ENCODE results near the gene KCNQ1.

Gene KCNQ1

GRCh38 chr11:2831781-2832532 lies 387.1 kb downstream of the KCNQ1 start:
- Histone ChIP-seq H3K27me3 (ENCODE audit: insufficient read depth, low read length) (peaks cover 3% of the 10 kb centered on the region; the same call in 1 of the 2 replicates), H2AFZ (ENCODE audit: low read length, unreplicated experiment) (no peak overlapping the region), H3K79me2 (ENCODE audit: control insufficient read depth, insufficient read depth, low read length, unreplicated experiment) (no peaks in the 10 kb centered on the region), H3K36me3 (ENCODE audit: insufficient read depth, low read length) (no peaks in the 10 kb centered on the region), H3K27ac (ENCODE audit: low read depth, low read length) (no peak overlapping the region), H3K4me3 (ENCODE audit: low read depth, low read length) (no peak overlapping the region), H3K4me1 (ENCODE audit: control insufficient read depth, insufficient read depth, low read length, unreplicated experiment) (peaks cover 2% of the 10 kb centered on the region)

GRCh38 chr11:2832533-2833020 lies 387.8 kb downstream of the KCNQ1 start:
- peaks cover 3% of the 10 kb centered on the region; the same call in 1 of the 2 replicates for H3K27me3 ChIP-seq (ENCODE audit: insufficient read depth, low read length)
- H3K79me2 ChIP-seq (ENCODE audit: control insufficient read depth, insufficient read depth, low read length, unreplicated experiment): no peaks in the 10 kb centered on the region
- no peaks in the 10 kb centered on the region for H3K4me1 ChIP-seq (ENCODE audit: control insufficient read depth, insufficient read depth, low read length, unreplicated experiment)
- H3K27ac ChIP-seq (ENCODE audit: low read depth, low read length): no peak overlapping the region
- no peaks in the 10 kb centered on the region for H3K36me3 ChIP-seq (ENCODE audit: insufficient read depth, low read length)
- H2AFZ ChIP-seq (ENCODE audit: low read length, unreplicated experiment): no peak overlapping the region
- no peak overlapping the region for H3K4me3 ChIP-seq (ENCODE audit: low read depth, low read length)

GRCh38 chr11:2833051-2833715 lies 388.4 kb downstream of the KCNQ1 start:
- no peak overlapping the region for H3K4me3 ChIP-seq (ENCODE audit: low read depth, low read length)
- peaks cover 3% of the 10 kb centered on the region; the same call in 1 of the 2 replicates for H3K27me3 ChIP-seq (ENCODE audit: insufficient read depth, low read length)
- no peaks in the 10 kb centered on the region for H3K79me2 ChIP-seq (ENCODE audit: control insufficient read depth, insufficient read depth, low read length, unreplicated experiment)
- H3K27ac ChIP-seq (ENCODE audit: low read depth, low read length): no peak overlapping the region
- H3K4me1 ChIP-seq (ENCODE audit: control insufficient read depth, insufficient read depth, low read length, unreplicated experiment): no peaks in the 10 kb centered on the region
- no peak overlapping the region for H2AFZ ChIP-seq (ENCODE audit: low read length, unreplicated experiment)
- H3K36me3 ChIP-seq (ENCODE audit: insufficient read depth, low read length): no peaks in the 10 kb centered on the region

GRCh38 chr11:2833716-2834502 lies 389.1 kb downstream of the KCNQ1 start:
- no peaks in the 10 kb centered on the region for H3K27me3 ChIP-seq (ENCODE audit: insufficient read depth, low read length)
- no peak overlapping the region for H2AFZ ChIP-seq (ENCODE audit: low read length, unreplicated experiment)
- H3K36me3 ChIP-seq (ENCODE audit: insufficient read depth, low read length): no peaks in the 10 kb centered on the region
- no peak overlapping the region for H3K4me3 ChIP-seq (ENCODE audit: low read depth, low read length)
- H3K27ac ChIP-seq (ENCODE audit: low read depth, low read length): no peak overlapping the region
- no peaks in the 10 kb centered on the region for H3K79me2 ChIP-seq (ENCODE audit: control insufficient read depth, insufficient read depth, low read length, unreplicated experiment)
- no peaks in the 10 kb centered on the region for H3K4me1 ChIP-seq (ENCODE audit: control insufficient read depth, insufficient read depth, low read length, unreplicated experiment)

GRCh38 chr11:2834503-2835273 lies 389.9 kb downstream of the KCNQ1 start:
- Histone ChIP-seq H3K27me3 (ENCODE audit: insufficient read depth, low read length) (no peaks in the 10 kb centered on the region), H3K27ac (ENCODE audit: low read depth, low read length) (no peak overlapping the region), H3K79me2 (ENCODE audit: control insufficient read depth, insufficient read depth, low read length, unreplicated experiment) (no peaks in the 10 kb centered on the region), H2AFZ (ENCODE audit: low read length, unreplicated experiment) (no peak overlapping the region), H3K4me1 (ENCODE audit: control insufficient read depth, insufficient read depth, low read length, unreplicated experiment) (no peaks in the 10 kb centered on the region), H3K4me3 (ENCODE audit: low read depth, low read length) (no peak overlapping the region), H3K36me3 (ENCODE audit: insufficient read depth, low read length) (no peaks in the 10 kb centered on the region)

GRCh38 chr11:2835296-2835695 lies 390.5 kb downstream of the KCNQ1 start:
- no peaks in the 10 kb centered on the region for H3K79me2 ChIP-seq (ENCODE audit: control insufficient read depth, insufficient read depth, low read length, unreplicated experiment)
- no peak overlapping the region for H3K4me3 ChIP-seq (ENCODE audit: low read depth, low read length)
- no peak overlapping the region for H3K27ac ChIP-seq (ENCODE audit: low read depth, low read length)
- no peak overlapping the region for H2AFZ ChIP-seq (ENCODE audit: low read length, unreplicated experiment)
- H3K36me3 ChIP-seq (ENCODE audit: insufficient read depth, low read length): no peaks in the 10 kb centered on the region
- no peaks in the 10 kb centered on the region for H3K4me1 ChIP-seq (ENCODE audit: control insufficient read depth, insufficient read depth, low read length, unreplicated experiment)
- H3K27me3 ChIP-seq (ENCODE audit: insufficient read depth, low read length): no peaks in the 10 kb centered on the region

GRCh38 chr11:2835751-2836150 lies 390.9 kb downstream of the KCNQ1 start:
- Histone ChIP-seq H3K36me3 (ENCODE audit: insufficient read depth, low read length) (no peaks in the 10 kb centered on the region), H3K4me3 (ENCODE audit: low read depth, low read length) (no peak overlapping the region), H3K27ac (ENCODE audit: low read depth, low read length) (no peak overlapping the region), H2AFZ (ENCODE audit: low read length, unreplicated experiment) (no peak overlapping the region), H3K27me3 (ENCODE audit: insufficient read depth, low read length) (no peaks in the 10 kb centered on the region), H3K79me2 (ENCODE audit: control insufficient read depth, insufficient read depth, low read length, unreplicated experiment) (no peaks in the 10 kb centered on the region), H3K4me1 (ENCODE audit: control insufficient read depth, insufficient read depth, low read length, unreplicated experiment) (no peaks in the 10 kb centered on the region)

- H3K4me3 ChIP-seq (ENCODE audit: low read depth, low read length): no peak overlapping the region
- no peaks in the 10 kb centered on the region for H3K4me1 ChIP-seq (ENCODE audit: control insufficient read depth, insufficient read depth, low read length, unreplicated experiment)
- no peak overlapping the region for H3K27ac ChIP-seq (ENCODE audit: low read depth, low read length)
- H2AFZ ChIP-seq (ENCODE audit: low read length, unreplicated experiment): no peak overlapping the region
- no peaks in the 10 kb centered on the region for H3K27me3 ChIP-seq (ENCODE audit: insufficient read depth, low read length)
- H3K79me2 ChIP-seq (ENCODE audit: control insufficient read depth, insufficient read depth, low read length, unreplicated experiment): no peaks in the 10 kb centered on the region
- no peaks in the 10 kb centered on the region for H3K36me3 ChIP-seq (ENCODE audit: insufficient read depth, low read length)
Measured at GRCh38 chr11:2836315-2837095, 391.7 kb downstream of the KCNQ1 start.

- Histone ChIP-seq H2AFZ (ENCODE audit: low read length, unreplicated experiment) (no peak overlapping the region), H3K4me3 (ENCODE audit: low read depth, low read length) (no peak overlapping the region), H3K79me2 (ENCODE audit: control insufficient read depth, insufficient read depth, low read length, unreplicated experiment) (no peaks in the 10 kb centered on the region), H3K36me3 (ENCODE audit: insufficient read depth, low read length) (no peaks in the 10 kb centered on the region), H3K4me1 (ENCODE audit: control insufficient read depth, insufficient read depth, low read length, unreplicated experiment) (no peaks in the 10 kb centered on the region), H3K27me3 (ENCODE audit: insufficient read depth, low read length) (no peaks in the 10 kb centered on the region), H3K27ac (ENCODE audit: low read depth, low read length) (no peak overlapping the region)
Measured at GRCh38 chr11:2837096-2837601, 392.3 kb downstream of the KCNQ1 start.

Data from ACC112 (cell line).